ENCODE results near the gene STAB1. TPM values are rescaled to one million over a fixed set of nuclear protein-coding genes. Genes with fewer than 3 reads are reported as not detected.

The STAB1 gene
- total and polyA plus RNA-seq, 10 of the 15 experiments (the other 5 are each of a cell fraction or from before 2014, with no cell fraction given): 0.46 TPM; not detected in 9

- no peak overlapping the region for H3K9ac ChIP-seq (ENCODE audit: control insufficient read depth, insufficient read depth, low read length)
- FAIRE-seq (no peak), ATAC-seq (no peak), DNase-seq (ENCODE audit: low read depth, low spot score) (no peak)
- no peaks in the 10 kb centered on the region for H3K27me3 ChIP-seq (replicated peaks in 1 of 2; ENCODE audit: control insufficient read depth in 2 of 2, insufficient read depth in 2 of 2, low read length in 1 of 2)
- H3K4me2 ChIP-seq (ENCODE audit: control insufficient read depth, insufficient read depth): no peak overlapping the region
- H2AFZ ChIP-seq (ENCODE audit: control insufficient read depth, low read depth, low read length): no peak overlapping the region
- H3K27ac ChIP-seq (ENCODE audit: control insufficient read depth, insufficient read depth): no peak overlapping the region
- TF ChIP-seq SMAD1 (IDR thresholded peaks at IDR 0.05; ENCODE audit: low read depth, partially characterized antibody) (no peak), ZNF217 (IDR thresholded peaks at IDR 0.05) (no peak), KAT2A (conservative IDR thresholded peaks at IDR 0.05; ENCODE audit: control insufficient read depth, low read depth, low read length) (no peak), ZNF687 (IDR thresholded peaks at IDR 0.05) (no peak), SMAD5 (IDR thresholded peaks at IDR 0.05; ENCODE audit: low read depth) (no peak)
- H3K79me2 ChIP-seq (ENCODE audit: control insufficient read depth, insufficient read depth, low read length): no peaks in the 10 kb centered on the region
- no peaks in the 10 kb centered on the region for H4K20me1 ChIP-seq (ENCODE audit: control insufficient read depth, insufficient read depth)
- peaks cover 0 to 4% of the 10 kb centered on the region in 2 experiments; a peak in 2 of 4 replicates for H3K36me3 ChIP-seq (ENCODE audit: control insufficient read depth in 2 of 2, insufficient read depth in 2 of 2, low read length in 1 of 2)
- CTCF ChIA-PET: no interaction called here
- SMC1A ChIA-PET (ENCODE audit: uncharacterized antibody, unreplicated experiment): no interaction called here
- intact Hi-C loops (cut with micrococcal nuclease; ENCODE audit: unreplicated experiment) (no loop called here), in situ Hi-C loops (cut with MboI) (no loop called here)
- H3K4me3 ChIP-seq: no peak overlapping the region
- 51% methylated on average over 8 of the region's 8 CpGs for WGBS (ENCODE audit: insufficient coverage, insufficient replicate concordance, low lambda C conversion rate, missing lambda C conversion rate)
- RAD21 ChIA-PET (ENCODE audit: unreplicated experiment): no interaction called here
- no TSS peak for BruUV-seq (replicated peaks)
- H3K4me1 ChIP-seq (ENCODE audit: control insufficient read depth, insufficient read depth, low read length): no peaks in the 10 kb centered on the region
- no peaks in the 10 kb centered on the region for H3K9me3 ChIP-seq (replicated peaks; ENCODE audit: control insufficient read depth, insufficient read depth, low read length)
- POLR2A ChIA-PET: no interaction called here
These were observed 26.3 kb downstream of the STAB1 start for GRCh38 chr3:52521488-52521824.

All from GM12878 (cell line).